Measurements from ENCODE around the gene ZNF283.
"Not testable (repeated sequence)": the region's sequence is repeated elsewhere in the genome, so short reads cannot be mapped to it uniquely, and the experiment has no call there.

ZNF283 gene

DNA sequence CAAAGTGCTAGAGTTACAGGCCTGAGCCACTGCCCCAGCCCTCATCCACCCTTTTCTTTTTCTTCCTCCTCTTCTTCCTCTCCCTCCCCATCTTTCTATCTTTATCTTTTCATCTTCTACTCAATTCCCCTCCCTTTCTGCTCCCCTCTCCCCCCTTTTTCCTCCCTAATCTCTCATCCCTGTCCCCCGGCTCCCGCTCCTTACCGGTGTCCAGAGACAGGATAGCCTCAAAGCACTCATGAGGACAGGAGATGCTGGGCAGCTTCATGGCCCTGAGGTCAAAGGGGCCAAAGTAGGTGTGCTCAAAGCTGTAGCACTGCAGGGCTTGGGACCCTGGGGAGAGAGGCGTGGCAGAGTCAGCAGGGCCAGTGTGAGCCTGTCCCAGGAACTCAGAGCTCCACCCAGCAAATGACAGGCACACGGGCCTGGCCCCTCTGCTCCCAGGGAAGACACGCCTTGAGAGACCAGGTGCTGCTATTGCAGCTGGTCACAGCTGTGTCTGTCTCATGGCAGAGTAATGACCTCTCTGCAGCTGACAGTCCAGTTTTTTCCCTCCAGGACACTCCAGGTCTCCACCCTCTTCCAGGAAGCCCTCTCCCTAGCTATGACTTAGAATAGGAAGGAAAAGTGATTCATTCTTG, 27.5 kb upstream of the ZNF283 start:
- no peak for DNase-seq

DNA sequence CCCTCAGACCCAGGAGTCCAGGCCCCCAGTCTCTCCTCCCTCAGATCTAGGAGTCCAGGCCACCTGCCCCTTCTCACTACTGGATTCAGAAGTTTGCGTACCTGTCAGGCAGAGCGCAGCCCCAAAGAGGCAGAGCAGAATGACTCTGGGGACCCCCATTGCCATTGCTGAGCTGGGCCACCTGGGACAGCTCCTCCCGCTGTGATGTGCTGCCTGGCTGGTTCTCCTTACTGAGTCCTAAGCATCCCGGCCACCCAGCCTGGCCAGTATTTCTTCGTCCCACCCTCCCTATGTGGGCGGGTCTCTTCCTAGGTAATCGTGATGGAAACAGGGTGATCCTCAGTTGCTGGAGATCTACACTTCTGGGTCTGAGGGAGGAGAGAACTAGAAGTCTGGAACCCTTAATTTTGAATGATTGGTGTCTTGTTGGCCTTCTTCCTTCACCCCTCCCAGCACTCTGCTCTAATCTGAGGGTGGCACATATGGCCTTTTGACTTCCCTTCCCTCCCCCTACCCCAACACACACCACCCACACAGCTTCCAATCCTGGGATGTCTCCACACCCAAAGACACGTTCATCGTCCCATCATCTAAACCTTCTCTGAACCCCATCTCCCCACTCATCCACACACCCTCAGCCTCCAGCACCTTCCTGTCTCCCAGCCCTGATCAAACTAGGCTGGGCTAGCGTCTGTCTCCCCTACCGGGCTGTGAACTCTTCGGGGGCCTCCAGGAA, 24.7 kb upstream of the ZNF283 start, which contains the start of gene LYPD5:
TSS of gene LYPD5 (minus strand) at position 232 of the 736 bp plus-strand sequence. CDS start at position 165, 67 bp downstream.
- DNase-seq, result no peak

DNA sequence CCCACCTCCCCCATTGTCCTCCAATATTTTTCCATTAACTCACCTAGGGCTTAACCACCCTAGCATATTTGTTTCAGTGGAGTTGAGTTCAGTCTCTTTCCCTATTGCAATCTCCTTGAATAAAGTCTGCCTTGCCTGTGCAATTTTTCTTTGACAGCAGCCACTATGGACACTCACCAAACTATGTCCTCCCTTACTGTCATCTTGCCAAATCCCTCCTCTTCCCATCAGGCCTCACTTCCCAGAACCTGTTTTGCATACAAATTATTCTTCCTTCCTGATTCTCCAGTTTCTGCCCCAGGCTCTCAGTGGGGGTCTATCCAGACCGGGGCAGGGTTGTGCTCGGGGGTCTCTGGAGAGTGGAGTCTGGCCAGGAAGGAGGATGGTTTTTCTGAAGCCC, 22.7 kb upstream of the ZNF283 start:
- peak in 7 of 56 donors; percentile 2 to 52 (median 27) for DNase-seq

DNA sequence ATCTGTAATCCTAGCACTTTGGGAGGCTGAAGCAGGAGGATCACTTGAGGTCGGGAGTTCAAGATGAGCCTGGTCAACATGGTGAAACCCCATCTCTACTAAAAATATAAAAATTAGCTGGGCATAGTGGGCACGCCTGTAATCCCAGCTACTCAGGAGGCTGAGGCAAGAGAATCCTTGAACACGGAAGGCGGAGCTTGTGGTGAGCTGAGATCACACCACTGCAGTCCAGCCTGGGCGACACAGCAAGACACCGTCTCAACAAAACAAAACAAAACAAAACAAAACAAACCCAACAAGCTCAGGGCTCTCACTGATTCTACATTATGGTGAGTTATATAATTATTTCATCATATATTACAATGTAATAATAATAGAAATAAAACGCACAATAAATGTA, 20.7 kb upstream of the ZNF283 start:
- DNase-seq, result not testable (repeated sequence)

DNA sequence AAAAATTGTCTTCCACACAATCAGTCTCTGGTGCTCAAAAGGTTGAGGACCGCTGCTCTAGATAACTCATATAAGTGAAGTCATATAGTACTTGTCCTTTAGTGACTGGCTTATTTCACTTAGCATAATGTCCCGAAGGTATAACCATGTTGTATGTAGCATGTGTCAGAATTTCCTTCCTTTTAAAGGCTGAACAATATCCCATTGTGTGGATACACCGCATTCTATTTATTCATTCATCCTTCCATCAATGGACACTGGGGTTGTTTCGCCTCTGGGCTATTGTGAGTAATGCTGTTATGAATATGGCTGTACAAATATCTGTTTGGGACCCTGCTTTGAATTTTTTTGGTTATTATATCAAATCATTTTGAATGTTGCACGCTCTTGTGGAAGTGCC, 20.3 kb upstream of the ZNF283 start:
- no peak for DNase-seq

DNA sequence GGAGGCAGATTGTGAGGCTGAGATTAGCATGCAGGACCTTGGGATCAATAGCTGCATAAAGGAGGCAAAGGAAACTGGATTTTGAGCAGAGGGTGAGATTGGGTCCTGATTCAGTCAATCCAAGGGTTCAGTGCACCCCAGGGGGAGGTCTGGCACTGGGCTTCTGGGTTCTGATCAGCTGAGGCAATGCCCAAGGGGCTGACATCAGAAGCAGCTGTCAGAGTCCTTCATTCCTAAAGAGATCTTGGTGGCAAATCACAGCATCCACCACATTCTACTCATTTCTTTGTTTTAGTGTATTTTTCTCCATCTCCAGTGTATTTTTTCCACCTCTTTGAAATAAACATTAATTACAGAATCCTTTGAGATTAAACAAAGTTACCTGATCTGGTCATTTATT, 19.5 kb upstream of the ZNF283 start:
- no peak for DNase-seq

DNA sequence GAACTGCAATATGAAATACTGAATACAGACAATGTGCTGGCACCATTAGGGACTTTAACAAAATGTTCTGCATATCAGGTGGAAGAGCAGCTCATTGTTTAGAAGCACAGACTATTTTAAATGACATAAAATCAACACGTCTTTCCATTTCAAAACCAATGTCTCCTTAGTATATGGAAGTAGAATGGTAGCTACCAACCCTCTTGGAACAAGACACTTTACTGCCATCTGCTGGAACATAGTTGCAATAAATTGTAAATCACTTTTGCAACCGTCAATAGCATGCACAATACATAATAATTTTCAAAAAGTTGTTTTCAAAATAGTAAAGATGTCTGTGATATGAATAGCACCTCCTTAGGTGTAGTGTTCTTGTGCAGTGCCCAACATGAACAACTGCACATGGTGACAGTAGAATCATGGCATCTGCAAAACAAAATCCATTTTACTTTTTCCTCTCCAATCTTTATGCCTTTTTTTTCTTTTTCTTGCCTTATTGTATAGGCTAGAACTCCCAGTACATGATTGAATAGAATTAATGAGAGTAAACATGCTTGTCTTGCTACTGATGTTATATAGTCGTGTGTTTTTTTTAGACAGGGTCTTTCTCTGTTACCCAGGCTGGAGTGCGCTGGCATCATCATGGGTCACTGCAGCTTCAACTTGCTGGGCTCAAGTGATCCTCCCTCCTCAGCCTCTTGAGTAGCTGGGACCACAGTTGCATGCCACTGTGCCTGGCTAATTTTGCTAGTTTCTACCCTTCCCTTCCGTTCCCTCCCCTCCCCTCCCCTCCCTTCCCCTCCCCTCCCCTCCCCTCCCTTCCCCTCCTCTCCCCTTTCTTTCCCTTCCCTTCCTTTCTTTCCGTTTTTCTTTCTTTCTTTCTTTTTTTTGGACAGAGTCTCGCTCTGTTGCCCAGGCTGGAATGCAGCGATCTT, 17.1 kb upstream of the ZNF283 start:
- peak in 1 of 56 donors; percentile 12 for DNase-seq

DNA sequence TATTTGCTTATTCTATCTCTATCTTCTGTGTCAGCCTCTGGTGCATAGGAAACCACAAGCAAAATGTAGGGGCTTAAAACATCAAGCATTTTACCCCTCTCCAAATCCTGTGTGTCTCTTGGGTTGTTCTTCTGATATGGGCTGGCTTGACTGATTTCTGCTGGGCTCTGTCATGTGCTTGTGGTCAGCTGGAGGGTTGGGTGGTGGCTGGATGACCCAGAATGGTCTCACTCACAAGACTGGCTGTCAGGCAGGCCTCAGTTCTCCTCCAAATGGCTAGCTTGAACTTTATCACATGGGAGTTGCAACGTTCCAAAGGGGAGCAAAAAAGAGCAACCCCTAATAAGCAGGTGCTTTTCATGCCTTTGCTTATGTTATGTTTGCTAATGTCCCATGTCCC, 15.3 kb upstream of the ZNF283 start:
- no peak for DNase-seq

DNA sequence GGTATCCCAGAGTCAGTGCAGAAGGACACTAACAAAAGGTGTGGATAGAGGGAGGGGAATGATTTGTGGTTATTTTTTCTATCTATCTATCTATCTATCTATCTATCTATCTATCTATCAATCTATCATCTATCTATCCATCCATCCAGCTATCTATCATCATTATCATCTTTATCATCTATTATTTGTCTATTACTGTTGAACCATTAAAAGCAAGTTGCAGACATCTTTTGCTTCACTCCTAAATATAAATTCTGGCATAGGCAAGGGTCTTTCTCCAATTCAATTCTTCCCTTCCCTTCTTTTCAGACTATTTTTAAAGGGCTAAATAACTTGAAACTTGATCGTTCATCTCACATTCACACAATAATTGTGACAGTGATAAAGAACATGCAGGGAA, 14.9 kb upstream of the ZNF283 start:
- no peak for DNase-seq

DNA sequence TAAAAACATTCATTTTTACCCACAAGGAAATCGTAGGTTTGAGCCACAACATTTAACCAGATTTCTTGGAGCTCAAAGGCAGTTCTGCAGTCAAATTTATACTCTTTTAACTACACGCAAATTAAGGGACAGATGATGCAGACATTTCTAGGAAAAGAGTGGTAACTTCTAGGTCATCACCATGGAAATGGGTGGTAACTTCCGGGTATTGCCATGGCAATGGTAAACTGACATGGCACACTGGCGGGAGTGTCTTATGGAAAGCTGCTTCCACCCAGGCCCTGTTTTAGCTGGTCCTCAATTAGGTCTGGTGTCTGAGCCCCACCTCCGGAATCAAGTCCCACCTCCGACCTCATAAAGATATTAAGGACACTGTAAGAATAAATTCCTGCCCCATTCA, 14.4 kb upstream of the ZNF283 start:
- DNase-seq, result no peak

DNA sequence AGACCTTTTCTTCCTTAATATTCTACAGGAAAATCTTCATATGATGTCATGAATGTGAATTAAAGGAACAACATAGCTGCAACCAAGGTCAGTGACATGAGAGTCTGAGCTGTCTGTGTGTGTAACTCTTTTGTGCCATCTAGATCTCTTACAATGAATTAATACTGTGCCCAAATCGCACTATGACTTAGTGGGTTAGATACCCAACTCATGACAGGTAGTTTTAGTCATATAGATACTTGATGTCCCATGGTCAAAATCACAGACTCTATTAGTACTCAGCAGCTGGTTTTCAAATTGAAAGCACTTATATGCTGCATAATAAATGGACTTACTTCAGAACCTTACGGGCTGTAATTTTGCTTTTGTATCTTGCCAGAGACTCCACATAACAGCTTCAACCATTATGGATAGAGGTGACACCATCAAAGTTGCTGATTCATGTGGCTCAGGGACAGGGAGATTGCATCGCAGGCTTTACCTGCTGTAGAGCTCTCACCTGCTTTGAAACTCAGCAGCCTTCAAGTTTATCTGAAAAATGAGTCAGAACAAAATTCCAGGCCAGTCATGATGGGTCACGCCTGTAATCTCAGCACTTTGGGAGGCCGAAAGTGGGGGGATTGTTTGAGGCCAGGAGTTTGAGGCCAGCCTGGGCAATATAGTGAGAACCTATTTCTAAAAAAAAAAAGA, 12.3 kb upstream of the ZNF283 start:
- DNase-seq, result no peak

DNA sequence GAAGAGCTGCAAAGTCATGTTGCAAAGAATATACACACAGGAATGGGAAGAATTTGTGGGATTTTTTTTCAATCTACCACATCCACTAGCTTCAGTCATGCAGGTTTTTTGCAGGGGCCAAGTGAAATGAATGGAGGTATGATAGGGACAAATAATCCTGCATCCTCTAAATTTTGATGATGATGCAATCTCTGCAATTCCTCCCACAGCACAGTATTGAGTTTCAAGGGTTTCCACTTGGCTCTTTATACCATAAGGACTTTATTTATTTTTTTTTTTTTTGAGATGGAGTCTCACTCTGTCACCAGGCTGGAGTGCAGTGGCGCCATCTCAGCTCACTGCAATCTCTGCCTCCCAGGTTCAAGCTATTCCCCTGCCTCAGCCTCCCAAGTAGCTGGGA, 9.7 kb upstream of the ZNF283 start:
- DNase-seq, result not testable (repeated sequence)

DNA sequence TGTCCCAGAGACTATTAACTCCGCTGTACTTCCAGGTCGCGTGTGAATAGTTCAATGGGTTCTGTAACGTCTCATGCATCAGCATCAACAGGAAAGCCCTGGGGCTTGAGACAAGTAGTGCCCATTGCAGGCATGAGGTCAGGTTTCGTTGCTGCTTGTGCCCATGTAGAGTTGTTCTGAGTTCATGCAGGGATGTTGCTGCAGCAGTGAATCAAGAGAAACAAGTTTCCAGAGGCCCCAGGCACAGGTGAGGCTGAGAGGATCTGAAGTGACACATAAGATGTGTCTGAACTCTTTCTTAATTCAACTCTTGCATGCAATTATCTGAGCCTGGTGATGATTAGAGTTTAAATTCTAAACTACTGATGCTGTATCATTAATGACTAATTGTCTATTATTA, 8.6 kb upstream of the ZNF283 start:
- no peak for DNase-seq

DNA sequence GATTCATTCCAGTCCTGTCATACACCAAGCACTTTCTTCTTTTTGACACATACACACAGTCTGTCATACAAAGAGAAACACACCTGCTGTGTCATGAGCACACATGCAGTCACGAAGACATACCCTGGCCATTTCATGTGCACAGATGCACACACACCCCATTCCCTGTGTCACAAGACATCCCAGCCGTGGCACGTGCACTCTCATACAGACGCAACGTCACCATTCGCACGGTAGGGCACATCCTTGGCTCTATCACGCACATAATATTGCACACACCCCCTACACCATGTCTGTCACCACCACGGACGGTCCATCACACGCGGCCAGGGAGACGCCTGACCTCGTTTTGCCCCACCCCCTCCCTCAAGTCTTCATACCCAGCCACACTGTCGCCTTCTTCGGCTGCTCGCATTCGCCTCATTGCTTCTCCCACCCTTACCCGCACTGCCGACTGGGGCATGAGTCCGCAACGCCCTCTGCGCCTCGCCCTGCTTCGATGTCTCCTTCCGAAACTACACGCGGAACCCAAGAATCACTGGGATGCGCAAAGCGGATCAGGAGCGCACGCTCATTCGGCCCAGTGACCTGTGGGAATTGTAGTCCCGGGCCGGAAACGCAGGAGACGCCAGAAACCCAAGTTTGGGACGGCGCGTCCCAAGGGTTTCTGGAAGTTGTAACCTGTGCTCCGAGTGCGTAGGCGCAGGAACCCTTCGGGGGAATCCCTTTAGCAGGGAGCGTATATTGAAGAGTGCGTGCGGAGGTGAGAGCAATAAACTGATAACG, 6.8 kb upstream of the ZNF283 start:
- DNase-seq, result peak in 37 of 56 donors; percentile 1 to 64 (median 31)

DNA sequence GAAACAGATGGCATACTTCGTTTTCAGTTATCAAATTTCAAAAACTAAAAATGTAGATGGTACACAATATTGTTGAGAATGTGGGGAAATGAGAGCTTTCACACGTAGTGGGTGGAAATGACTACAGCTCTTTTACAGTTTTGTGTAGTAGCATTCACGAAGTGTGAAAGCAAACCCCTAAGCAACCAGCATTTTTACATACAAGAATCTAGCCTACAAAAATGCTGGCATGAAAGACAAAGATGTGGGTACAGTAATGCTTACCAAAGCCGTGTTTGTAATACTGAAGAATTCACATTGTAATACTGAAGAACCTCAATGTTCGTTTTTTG, 6.3 kb upstream of the ZNF283 start:
- no peak for DNase-seq

DNA sequence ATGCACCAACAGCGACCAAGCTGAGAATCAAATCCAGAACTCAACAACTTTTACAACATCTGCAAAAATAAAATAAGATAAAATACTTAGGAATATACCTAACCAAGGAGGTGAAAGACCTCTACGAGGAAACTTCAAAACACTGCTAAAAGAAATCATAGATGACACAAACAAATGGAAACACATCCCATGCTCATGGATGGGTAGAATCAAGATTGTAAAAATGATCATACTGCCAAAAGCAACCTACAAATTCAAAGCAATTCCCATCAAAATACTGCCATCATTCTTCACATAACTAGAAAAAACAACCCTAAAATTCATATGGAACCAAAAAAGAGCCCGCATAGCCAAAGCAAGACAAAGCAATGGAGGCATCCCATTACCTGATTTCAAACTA, 3.3 kb upstream of the ZNF283 start:
- not testable (repeated sequence) for DNase-seq

DNA sequence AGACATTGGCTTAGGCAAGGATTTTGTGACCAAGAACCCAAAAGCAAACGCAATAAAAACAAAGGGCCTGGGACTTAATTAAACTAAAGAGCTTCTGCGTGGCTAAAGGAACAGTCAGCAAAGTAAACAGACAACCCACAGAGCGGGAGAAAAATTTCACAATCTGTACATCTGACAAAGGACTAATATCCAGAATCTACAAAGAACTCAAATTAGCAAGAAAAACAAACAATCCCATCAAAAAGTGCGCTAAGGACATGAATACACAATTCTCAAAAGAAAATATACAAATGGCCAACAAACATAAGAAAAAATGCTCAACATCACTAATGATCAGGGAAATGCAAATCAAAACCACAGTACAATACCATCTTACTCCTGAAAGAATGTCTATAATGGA, 2.5 kb upstream of the ZNF283 start:
- DNase-seq, result not testable (repeated sequence)

DNA sequence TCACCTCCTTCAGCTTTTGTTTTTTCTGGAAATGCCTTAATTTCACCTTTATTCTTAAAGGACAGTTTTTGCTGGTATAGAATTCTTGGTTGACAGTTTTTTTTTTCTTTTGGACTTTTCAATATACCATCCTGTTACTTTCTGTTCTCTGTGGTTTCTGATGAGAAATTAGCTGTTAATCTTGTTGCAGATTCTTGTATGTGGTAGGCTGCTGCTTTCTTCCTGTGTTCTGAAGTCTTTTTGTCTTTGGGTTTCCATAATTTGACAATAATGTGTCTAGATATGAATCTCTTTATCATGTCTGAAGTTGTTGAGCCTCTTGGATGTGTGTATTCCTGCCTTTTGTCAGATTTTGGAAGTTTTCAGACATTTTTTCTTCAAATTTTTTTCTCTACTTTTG, 12.0 kb downstream of the ZNF283 start:
- DNase-seq, result no peak

DNA sequence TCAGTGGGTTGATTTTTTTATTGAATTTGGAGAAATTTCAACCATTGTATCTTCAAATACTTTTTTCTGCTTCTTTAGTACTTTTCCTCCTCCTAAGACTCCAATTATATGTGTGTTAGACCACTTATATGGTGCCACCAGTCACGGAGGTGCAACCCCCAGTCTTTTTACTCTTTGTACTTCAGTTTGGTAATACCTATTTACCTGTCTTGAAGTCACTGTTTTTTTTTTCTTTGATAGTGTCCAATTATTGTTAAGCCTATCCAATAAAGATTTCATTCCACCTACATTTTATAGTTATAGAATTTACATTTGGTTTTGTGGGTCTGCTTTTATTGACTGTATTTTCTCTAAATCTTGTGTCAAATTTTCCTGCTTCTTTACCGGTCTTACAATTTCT, 14.9 kb downstream of the ZNF283 start:
- DNase-seq, result no peak

DNA sequence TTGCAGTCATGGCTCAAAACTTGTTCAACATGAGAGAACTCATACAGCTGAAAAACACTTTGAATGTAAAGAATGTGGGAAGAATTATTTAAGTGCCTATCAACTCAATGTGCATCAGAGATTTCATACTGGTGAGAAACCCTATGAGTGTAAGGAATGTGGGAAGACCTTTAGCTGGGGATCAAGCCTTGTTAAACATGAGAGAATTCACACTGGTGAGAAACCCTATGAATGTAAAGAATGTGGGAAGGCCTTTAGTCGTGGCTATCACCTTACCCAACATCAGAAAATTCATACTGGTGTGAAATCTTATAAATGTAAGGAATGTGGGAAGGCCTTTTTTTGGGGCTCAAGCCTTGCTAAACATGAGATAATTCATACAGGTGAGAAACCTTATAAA, 20.1 kb downstream of the ZNF283 start:
- no peak for DNase-seq

DNA sequence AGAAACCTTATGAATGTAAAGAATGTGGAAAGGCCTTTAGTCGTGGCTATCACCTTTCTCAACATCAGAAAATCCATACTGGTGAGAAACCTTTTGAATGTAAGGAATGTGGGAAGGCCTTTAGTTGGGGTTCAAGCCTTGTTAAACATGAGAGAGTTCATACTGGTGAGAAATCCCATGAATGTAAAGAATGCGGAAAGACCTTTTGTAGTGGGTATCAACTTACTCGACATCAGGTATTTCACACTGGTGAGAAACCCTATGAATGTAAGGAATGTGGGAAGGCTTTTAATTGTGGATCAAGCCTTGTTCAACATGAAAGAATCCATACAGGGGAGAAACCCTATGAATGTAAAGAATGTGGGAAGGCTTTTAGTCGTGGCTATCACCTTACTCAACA, 20.8 kb downstream of the ZNF283 start:
- no peak for DNase-seq
